Measurements from ENCODE around the gene AKT2. TPM values are rescaled to one million over a fixed set of nuclear protein-coding genes. Genes with fewer than 3 reads are reported as not detected.

Gene AKT2
- total and polyA plus RNA-seq, 2 of the 8 experiments (the other 6 are each of a cell fraction or from before 2014, with no cell fraction given) = 151 to 183 TPM

GRCh38 chr19:40216777-40217026 is 68.4 kb downstream of the AKT2 start (continued):
- no peak for TF ChIP-seq ATF3 (IDR thresholded peaks at IDR 0.05; ENCODE audit: insufficient read depth, low read depth, low read length)
- TF ChIP-seq CHD1 (IDR thresholded peaks at IDR 0.05; ENCODE audit: low read depth, low read length) = no peak
- TF ChIP-seq ZNF274 (IDR thresholded peaks at IDR 0.05; ENCODE audit: borderline replicate concordance, extremely low read depth, low read length) = no peak

Data from H1 (cell line).